Muscle layer of duodenum (tissue), 2 donors: ENCODE data around the gene CAAP1.
"Not testable (repeated sequence)": the region's sequence is repeated elsewhere in the genome, so short reads cannot be mapped to it uniquely, and the experiment has no call there.

ENCODE experiments used
- H3K27ac ChIP-seq: one replicate; pipeline ENCODE4 v1.7.0; 2013; ENCODE audit warnings: mild to moderate bottlenecking, low read length
- H3K27me3 ChIP-seq: one replicate; pipeline ENCODE4 v1.7.0; 2013; ENCODE audit warnings: low read depth, mild to moderate bottlenecking, control low read depth, low read length
- H3K36me3 ChIP-seq, 2 donors: one replicate each; pipeline ENCODE4 v1.7.0; 2013; ENCODE audit warnings: low read length in 2 of 2, control low read depth in 1 of 2, mild to moderate bottlenecking in 1 of 2; ENCODE audit not compliant: insufficient read depth in 2 of 2, control insufficient read depth in 1 of 2
- H3K4me1 ChIP-seq, 2 donors: one replicate each; pipeline ENCODE4 v1.7.0; 2013; ENCODE audit warnings: low read length in 2 of 2, mild to moderate bottlenecking in 2 of 2, control low read depth in 1 of 2, moderate library complexity in 1 of 2; ENCODE audit not compliant: insufficient read depth in 2 of 2, control insufficient read depth in 1 of 2
- H3K4me3 ChIP-seq, 2 donors: one replicate each; pipeline ENCODE4 v1.7.0; 2013; ENCODE audit warnings: low read length in 2 of 2, low read depth in 1 of 2, mild to moderate bottlenecking in 1 of 2
- H3K9me3 ChIP-seq, 2 donors: one replicate each; pipeline ENCODE4 v1.7.0; 2013; ENCODE audit warnings: low read length in 2 of 2, control low read depth in 1 of 2, mild to moderate bottlenecking in 1 of 2; ENCODE audit not compliant: control insufficient read depth in 1 of 2
- donor health status: healthy.

Gene CAAP1

GRCh38 chr9:26904070-26904469, 11.5 kb upstream of the CAAP1 start:
- H3K4me1 ChIP-seq: no peaks in the 10 kb centered on the region
- no peaks in the 10 kb centered on the region for H3K27me3 ChIP-seq
- H3K27ac ChIP-seq: no peak overlapping the region
- no peak overlapping the region for H3K4me3 ChIP-seq
- peaks cover 15 to 30% of the 10 kb centered on the region in 2 donors for H3K36me3 ChIP-seq
- H3K9me3 ChIP-seq: no peaks in the 10 kb centered on the region

DNA sequence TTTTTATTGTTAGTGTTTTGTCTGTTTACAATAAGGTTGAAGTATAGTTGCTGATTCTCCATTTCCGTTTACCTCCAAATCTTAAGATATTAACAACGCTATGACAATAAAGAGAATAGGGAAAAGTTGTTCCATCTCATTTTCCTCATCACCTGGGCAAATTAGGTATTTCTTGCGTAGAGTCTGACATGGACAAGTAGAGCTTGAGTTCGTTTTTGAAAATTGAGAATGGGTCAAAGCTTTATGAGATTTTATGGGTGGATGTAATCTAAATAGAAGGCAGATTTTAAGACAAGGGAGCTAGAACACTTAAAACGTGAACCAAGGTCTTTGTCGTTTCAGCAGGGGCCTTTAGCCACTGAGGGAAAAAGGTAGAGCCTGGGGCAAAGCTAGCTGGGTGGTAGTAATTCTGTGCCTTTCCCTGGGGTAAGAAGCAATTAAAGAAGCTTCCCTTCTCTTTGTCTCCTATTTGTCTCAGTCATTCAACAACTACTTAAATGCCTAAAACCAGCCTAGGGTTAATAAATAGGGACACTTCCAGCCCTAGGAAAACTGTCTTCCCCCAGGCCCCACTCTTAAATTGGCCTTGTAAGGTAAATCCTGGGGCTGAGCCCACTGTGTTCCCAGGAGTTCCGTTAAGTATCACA, 551 bp upstream of the CAAP1 start:
- no peaks in the 10 kb centered on the region for H3K36me3 ChIP-seq
- no peaks in the 10 kb centered on the region for H3K27me3 ChIP-seq
- no peaks in the 10 kb centered on the region for H3K9me3 ChIP-seq
- peaks cover 0 to 10% of the 10 kb centered on the region in 2 donors for H3K4me1 ChIP-seq
- peak overlapping the region; percentile 96 for H3K27ac ChIP-seq
- peak overlapping the region; percentile 93 to 99 for H3K4me3 ChIP-seq

DNA sequence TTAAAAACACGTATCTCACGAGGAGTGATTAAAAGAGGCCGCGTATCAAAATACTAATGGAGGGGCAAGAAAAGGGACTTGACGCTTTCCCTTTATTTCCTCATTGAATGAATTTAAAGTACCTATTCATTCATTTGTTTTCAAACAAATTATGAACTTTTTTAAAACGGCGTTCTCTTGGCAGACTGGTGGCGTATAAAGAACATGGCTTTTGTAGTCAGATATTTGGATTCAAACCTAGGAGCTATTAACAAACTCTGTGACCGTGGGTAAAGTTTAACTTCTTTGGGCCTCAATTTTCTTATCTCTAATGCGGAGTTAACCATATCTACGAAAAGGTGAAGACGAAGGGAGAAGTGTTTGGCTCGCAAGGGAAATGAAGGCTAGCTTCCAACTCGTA, 876 bp downstream of the CAAP1 start:
- no peaks in the 10 kb centered on the region for H3K36me3 ChIP-seq
- H3K9me3 ChIP-seq: no peaks in the 10 kb centered on the region
- no peaks in the 10 kb centered on the region for H3K27me3 ChIP-seq
- peak overlapping the region; percentile 96 for H3K27ac ChIP-seq
- H3K4me3 ChIP-seq: peak overlapping the region; percentile 93 to 99
- H3K4me1 ChIP-seq: peaks cover 0 to 10% of the 10 kb centered on the region in 2 donors

DNA sequence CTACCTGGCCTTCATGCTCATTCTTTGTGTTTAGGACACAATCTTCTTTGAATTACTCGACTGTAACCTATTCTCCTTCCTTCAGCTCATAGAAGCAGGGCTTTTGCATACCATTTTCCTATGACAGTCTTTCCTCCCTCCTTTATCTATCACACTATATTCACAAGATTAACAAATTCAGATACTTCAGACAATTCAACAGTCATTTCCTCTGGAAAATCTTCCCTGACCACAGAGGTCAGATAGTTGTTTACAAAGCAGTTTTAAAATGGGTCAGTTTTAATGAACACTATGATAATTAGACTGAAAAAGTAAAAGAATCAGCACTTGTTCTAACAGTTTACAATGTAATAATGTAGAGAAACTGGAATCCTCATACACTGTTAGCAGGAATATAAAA, 4.3 kb downstream of the CAAP1 start:
- Histone ChIP-seq H3K27ac (no peak overlapping the region), H3K4me3 (no peak overlapping the region), H3K4me1 (peaks cover 0 to 10% of the 10 kb centered on the region in 2 donors), H3K9me3 (no peaks in the 10 kb centered on the region), H3K36me3 (peaks cover 0 to 4% of the 10 kb centered on the region in 2 donors), H3K27me3 (no peaks in the 10 kb centered on the region)

- Histone ChIP-seq H3K4me1 (no peaks in the 10 kb centered on the region), H3K4me3 (no peak overlapping the region), H3K27ac (no peak overlapping the region), H3K27me3 (no peaks in the 10 kb centered on the region), H3K36me3 (peaks cover 10 to 27% of the 10 kb centered on the region in 2 donors), H3K9me3 (no peaks in the 10 kb centered on the region)
Observed at GRCh38 chr9:26882154-26882553, 10.4 kb downstream of the CAAP1 start.

GRCh38 chr9:26880262-26880661, 12.3 kb downstream of the CAAP1 start:
- H3K36me3 ChIP-seq: peaks cover 16 to 27% of the 10 kb centered on the region in 2 donors
- H3K27me3 ChIP-seq: no peaks in the 10 kb centered on the region
- H3K27ac ChIP-seq: no peak overlapping the region
- H3K4me1 ChIP-seq: no peaks in the 10 kb centered on the region
- no peaks in the 10 kb centered on the region for H3K9me3 ChIP-seq
- no peak overlapping the region for H3K4me3 ChIP-seq

GRCh38 chr9:26875155-26875554, 17.4 kb downstream of the CAAP1 start:
- H3K27me3 ChIP-seq, H3K4me3 ChIP-seq, H3K9me3 ChIP-seq, H3K4me1 ChIP-seq, H3K27ac ChIP-seq: not testable (repeated sequence)
- peaks cover 8 to 20% of the 10 kb centered on the region in 2 donors for H3K36me3 ChIP-seq

- Histone ChIP-seq H3K27me3 (no peaks in the 10 kb centered on the region), H3K9me3 (no peaks in the 10 kb centered on the region), H3K27ac (no peak overlapping the region), H3K36me3 (peaks cover 9 to 11% of the 10 kb centered on the region in 2 donors), H3K4me3 (no peak overlapping the region), H3K4me1 (no peaks in the 10 kb centered on the region)
Observed at GRCh38 chr9:26870292-26870691, 22.3 kb downstream of the CAAP1 start.

DNA sequence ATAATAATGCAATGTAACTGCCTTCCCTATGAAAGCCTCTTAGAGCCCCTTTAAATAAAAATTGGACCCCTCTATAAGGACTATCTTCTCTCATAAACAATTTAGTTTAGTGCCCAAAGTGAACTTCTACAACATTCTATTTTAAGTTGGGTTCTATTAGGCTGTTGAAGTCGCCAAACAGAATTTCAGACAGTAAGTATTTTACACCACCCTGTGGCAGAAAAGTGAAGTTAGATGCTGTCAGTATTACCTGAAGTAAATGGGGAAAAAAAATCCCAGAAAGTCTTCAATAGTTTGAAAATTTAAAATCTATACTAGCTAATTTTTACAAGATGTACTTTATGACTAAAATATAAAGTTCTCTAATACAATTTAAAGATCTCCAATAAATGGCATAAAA, 29.5 kb downstream of the CAAP1 start:
- peaks cover 8 to 18% of the 10 kb centered on the region in 2 donors for H3K36me3 ChIP-seq
- H3K4me1 ChIP-seq: no peaks in the 10 kb centered on the region
- no peak overlapping the region for H3K4me3 ChIP-seq
- no peak overlapping the region for H3K27ac ChIP-seq
- no peaks in the 10 kb centered on the region for H3K27me3 ChIP-seq
- H3K9me3 ChIP-seq: no peaks in the 10 kb centered on the region

DNA sequence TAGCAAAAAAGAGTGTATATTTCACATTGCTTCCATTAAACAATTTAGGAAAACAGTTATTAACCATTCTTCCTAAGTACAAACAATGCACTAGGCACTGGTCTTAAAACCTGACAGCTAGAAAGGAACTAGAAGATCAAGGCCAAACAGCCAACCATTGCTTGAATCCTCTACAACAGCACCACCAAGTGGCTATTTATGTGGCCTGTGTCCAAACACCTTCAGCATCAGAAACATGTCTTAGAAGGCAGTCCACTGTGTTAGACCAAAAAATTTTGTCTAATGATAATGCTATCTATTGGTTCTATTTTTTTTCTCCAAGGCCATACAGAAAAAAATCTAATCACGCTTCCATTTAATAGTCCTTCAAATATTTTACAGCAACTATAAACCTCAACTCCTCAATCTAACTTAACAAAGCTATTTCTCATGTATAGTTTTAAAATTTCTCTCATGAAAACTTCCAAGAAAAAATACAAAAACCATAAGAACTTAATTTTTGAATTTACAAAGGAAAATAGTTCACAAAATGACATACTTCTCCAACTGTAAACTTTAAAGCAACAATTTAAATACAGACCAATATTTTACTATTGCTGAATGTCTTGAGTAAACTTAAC, 36.1 kb downstream of the CAAP1 start:
- Histone ChIP-seq H3K4me3 (no peak overlapping the region), H3K4me1 (no peaks in the 10 kb centered on the region), H3K27ac (no peak overlapping the region), H3K36me3 (peaks cover 22 to 57% of the 10 kb centered on the region in 2 donors), H3K27me3 (no peaks in the 10 kb centered on the region), H3K9me3 (no peaks in the 10 kb centered on the region)

DNA sequence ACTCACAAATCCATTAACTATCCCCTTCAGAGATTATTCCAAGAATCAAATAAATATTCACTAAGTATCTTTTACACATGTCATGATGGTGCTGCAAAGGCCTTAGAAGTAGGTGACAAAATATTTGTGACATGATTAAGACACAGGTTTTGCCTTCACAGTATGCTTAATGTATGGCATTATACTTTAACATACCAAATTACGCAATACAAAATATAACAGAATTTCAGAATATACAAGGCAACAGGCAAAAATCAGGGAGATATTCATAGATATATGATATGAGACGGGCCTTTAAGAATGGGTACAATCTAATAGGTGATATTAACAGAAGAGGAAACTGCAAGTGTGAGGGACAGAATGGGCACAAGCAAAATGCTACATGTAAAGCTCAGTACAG, 41.6 kb downstream of the CAAP1 start:
- Histone ChIP-seq H3K4me1 (no peaks in the 10 kb centered on the region), H3K27me3 (no peaks in the 10 kb centered on the region), H3K36me3 (peaks cover 26 to 49% of the 10 kb centered on the region in 2 donors), H3K27ac (no peak overlapping the region), H3K9me3 (no peaks in the 10 kb centered on the region), H3K4me3 (no peak overlapping the region)

GRCh38 chr9:26833792-26834191, 58.8 kb downstream of the CAAP1 start:
- Histone ChIP-seq H3K27me3 (no peaks in the 10 kb centered on the region), H3K4me3 (no peak overlapping the region), H3K4me1 (no peaks in the 10 kb centered on the region), H3K9me3 (no peaks in the 10 kb centered on the region), H3K27ac (no peak overlapping the region), H3K36me3 (peaks cover 0 to 2% of the 10 kb centered on the region in 2 donors)
